ENCODE data around the gene RLIM. TPM values are rescaled to one million over a fixed set of nuclear protein-coding genes. Genes with fewer than 3 reads are reported as not detected.

The RLIM gene
- total RNA-seq, 1 donor from 2014 or later, result 43.2 TPM

DNA sequence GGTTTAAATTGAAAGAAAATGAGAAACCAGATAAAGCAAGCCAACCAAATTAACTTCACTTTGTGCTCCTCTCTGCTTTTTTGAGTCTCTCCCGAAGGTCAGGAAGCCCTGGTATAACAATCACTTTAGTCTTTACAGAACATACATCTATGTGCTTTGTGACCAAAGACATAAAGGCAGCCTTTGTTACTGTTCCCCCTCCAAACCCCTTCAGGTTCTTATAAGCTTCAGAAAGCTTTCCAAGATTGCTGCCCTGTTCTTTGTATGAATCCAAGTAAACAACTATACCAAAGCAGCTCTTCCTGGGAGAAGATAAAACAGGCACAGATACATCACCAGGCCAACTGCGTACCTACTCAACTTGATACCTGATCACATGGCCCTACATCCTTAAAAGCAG, 28.7 kb downstream of the RLIM start:
- no peaks in the 10 kb centered on the region for H3K27me3 Mint-ChIP-seq (ENCODE audit: unreplicated experiment)
- DNase-seq (ENCODE audit: extremely low spot score, unreplicated experiment), result no peak
- no peak overlapping the region for H3K4me3 Mint-ChIP-seq (ENCODE audit: unreplicated experiment)
- H3K9me3 Mint-ChIP-seq (ENCODE audit: unreplicated experiment), result peaks cover 9% of the 10 kb centered on the region
- no peak overlapping the region for H3K27ac Mint-ChIP-seq (ENCODE audit: unreplicated experiment)
- TF ChIP-seq, protein P1, sequence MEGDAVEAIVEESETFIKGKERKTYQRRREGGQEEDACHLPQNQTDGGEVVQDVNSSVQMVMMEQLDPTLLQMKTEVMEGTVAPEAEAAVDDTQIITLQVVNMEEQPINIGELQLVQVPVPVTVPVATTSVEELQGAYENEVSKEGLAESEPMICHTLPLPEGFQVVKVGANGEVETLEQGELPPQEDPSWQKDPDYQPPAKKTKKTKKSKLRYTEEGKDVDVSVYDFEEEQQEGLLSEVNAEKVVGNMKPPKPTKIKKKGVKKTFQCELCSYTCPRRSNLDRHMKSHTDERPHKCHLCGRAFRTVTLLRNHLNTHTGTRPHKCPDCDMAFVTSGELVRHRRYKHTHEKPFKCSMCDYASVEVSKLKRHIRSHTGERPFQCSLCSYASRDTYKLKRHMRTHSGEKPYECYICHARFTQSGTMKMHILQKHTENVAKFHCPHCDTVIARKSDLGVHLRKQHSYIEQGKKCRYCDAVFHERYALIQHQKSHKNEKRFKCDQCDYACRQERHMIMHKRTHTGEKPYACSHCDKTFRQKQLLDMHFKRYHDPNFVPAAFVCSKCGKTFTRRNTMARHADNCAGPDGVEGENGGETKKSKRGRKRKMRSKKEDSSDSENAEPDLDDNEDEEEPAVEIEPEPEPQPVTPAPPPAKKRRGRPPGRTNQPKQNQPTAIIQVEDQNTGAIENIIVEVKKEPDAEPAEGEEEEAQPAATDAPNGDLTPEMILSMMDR (IDR thresholded peaks at IDR 0.05), result no peak
- peaks cover 6% of the 10 kb centered on the region for H3K36me3 Mint-ChIP-seq (ENCODE audit: unreplicated experiment)
- no peaks in the 10 kb centered on the region for H3K4me1 Mint-ChIP-seq (ENCODE audit: unreplicated experiment)

GRCh38 chrX:74579597-74580198, 34.7 kb downstream of the RLIM start:
- Mint-ChIP-seq H3K9me3 (ENCODE audit: unreplicated experiment) (no peaks in the 10 kb centered on the region), H3K36me3 (ENCODE audit: unreplicated experiment) (no peaks in the 10 kb centered on the region), H3K27ac (ENCODE audit: unreplicated experiment) (peak overlapping the region; percentile 20), H3K4me1 (ENCODE audit: unreplicated experiment) (peaks cover 13% of the 10 kb centered on the region), H3K4me3 (ENCODE audit: unreplicated experiment) (no peak overlapping the region), H3K27me3 (ENCODE audit: unreplicated experiment) (no peaks in the 10 kb centered on the region)
- TF ChIP-seq, protein P1 (IDR thresholded peaks at IDR 0.05), result no peak
- no peak for DNase-seq (ENCODE audit: extremely low spot score, unreplicated experiment)

DNA sequence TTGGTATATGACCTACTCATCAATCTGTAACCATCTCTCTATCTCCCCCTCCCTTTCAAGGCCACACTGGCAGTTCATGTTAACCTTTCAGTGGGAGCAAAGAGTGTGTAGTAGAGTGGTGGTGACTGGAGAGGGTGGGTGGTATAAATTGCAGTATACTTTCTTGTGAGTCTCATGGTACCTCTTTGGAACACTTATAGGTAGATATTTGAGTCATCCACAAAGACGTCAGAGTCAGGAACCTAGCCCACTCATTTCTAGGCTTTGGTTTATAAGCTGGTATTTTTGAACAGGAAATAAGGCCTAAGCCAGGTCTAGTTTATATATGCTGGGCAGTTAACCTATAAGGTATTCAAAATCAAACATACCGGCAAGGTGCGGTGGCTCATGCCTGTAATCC, 36.3 kb downstream of the RLIM start:
- TF ChIP-seq, protein P1 (IDR thresholded peaks at IDR 0.05), result no peak
- Mint-ChIP-seq H3K4me1 (ENCODE audit: unreplicated experiment) (peaks cover 13% of the 10 kb centered on the region), H3K36me3 (ENCODE audit: unreplicated experiment) (no peaks in the 10 kb centered on the region), H3K27me3 (ENCODE audit: unreplicated experiment) (no peaks in the 10 kb centered on the region), H3K4me3 (ENCODE audit: unreplicated experiment) (no peak overlapping the region), H3K9me3 (ENCODE audit: unreplicated experiment) (peaks cover under 1% of the 10 kb centered on the region), H3K27ac (ENCODE audit: unreplicated experiment) (no peak overlapping the region)
- DNase-seq (ENCODE audit: extremely low spot score, unreplicated experiment), result no peak

DNA sequence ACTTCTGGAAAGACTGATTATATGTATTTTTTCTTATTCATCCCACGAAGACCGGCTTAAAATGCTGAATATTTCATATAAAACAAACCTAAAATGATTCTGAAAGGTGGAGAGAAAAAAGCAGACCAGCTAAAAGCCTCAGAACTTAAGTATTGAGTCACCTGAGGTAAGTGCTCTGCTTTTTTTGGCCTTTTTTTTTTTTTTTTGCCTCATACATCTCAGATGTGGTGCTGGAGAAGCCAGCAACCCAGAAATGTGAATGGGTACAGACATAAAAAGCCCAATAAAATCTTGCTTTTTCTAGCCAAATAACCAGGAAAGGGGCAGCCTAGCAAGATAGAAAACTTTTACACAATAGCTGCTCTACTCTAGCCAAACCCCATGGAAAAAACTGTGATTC, 57.0 kb downstream of the RLIM start:
- TF ChIP-seq, protein P1 (IDR thresholded peaks at IDR 0.05), result no peak
- H3K27ac Mint-ChIP-seq (ENCODE audit: unreplicated experiment), result no peak overlapping the region
- no peaks in the 10 kb centered on the region for H3K36me3 Mint-ChIP-seq (ENCODE audit: unreplicated experiment)
- DNase-seq (ENCODE audit: extremely low spot score, unreplicated experiment), result no peak
- H3K27me3 Mint-ChIP-seq (ENCODE audit: unreplicated experiment), result no peaks in the 10 kb centered on the region
- H3K4me1 Mint-ChIP-seq (ENCODE audit: unreplicated experiment), result no peaks in the 10 kb centered on the region
- H3K4me3 Mint-ChIP-seq (ENCODE audit: unreplicated experiment), result no peak overlapping the region
- H3K9me3 Mint-ChIP-seq (ENCODE audit: unreplicated experiment), result no peaks in the 10 kb centered on the region

DNA sequence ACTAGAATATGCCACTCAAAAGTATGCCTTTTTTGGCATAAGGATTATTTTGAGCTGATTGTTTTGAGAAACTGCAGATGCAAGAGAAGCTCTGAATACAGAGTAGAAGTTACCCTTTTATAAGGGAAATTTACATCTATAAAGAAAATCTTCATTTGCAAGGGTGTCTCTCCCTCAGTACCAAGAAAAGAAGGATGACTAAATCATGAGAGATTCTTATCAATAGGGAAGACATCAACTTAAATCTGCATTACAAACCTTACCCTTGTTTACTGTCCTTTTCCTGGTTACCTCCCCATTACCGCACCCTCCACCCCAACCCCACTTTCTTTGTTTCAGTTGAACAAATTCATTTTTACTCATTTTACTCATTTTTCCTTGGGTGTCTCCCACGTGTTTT, 62.5 kb downstream of the RLIM start:
- Mint-ChIP-seq H3K9me3 (ENCODE audit: unreplicated experiment) (peaks cover 4% of the 10 kb centered on the region), H3K36me3 (ENCODE audit: unreplicated experiment) (peaks cover 2% of the 10 kb centered on the region), H3K27me3 (ENCODE audit: unreplicated experiment) (peaks cover 2% of the 10 kb centered on the region), H3K4me1 (ENCODE audit: unreplicated experiment) (no peaks in the 10 kb centered on the region), H3K27ac (ENCODE audit: unreplicated experiment) (no peak overlapping the region), H3K4me3 (ENCODE audit: unreplicated experiment) (no peak overlapping the region)
- DNase-seq (ENCODE audit: extremely low spot score, unreplicated experiment), result no peak
- TF ChIP-seq, protein P1 (IDR thresholded peaks at IDR 0.05), result no peak

Measured in osteocyte (in vitro differentiated cells).